Transverse colon (tissue), 4 donors: Measurements from ENCODE around the gene NHERF2.

Source experiments
- CTCF ChIP-seq, 5 experiments: fragments of 200-600 bp in 3 of 5; fragments of 450-650 bp in 2 of 5; sonication (generic) in 3 of 5; IDR thresholded peaks; 1 replicate in 2 of 5; 2 replicates in 3 of 5; pipeline ENCODE4 v1.5.1; 2016 to 2017; ENCODE audit warnings: antibody characterized with exemption in 5 of 5, inconsistent platforms in 3 of 5, mild to moderate bottlenecking in 2 of 5, moderate library complexity in 1 of 5
- EP300 ChIP-seq: sonication (generic); formaldehyde crosslinking; IDR thresholded peaks from one replicate; pipeline ENCODE4 v1.6.1; 2017; ENCODE audit warnings: antibody characterized with exemption, low read depth
- POLR2A ChIP-seq: fragments of 450-650 bp; IDR thresholded peaks from one replicate; pipeline ENCODE4 v1.6.1; 2016; ENCODE audit warnings: antibody characterized with exemption, mild to moderate bottlenecking, moderate library complexity
- POLR2AphosphoS5 ChIP-seq, 3 donors: sonication (generic); formaldehyde crosslinking; IDR thresholded peaks; one replicate each; pipeline ENCODE4 v1.6.1; 2016; ENCODE audit warnings: antibody characterized with exemption in 3 of 3

GRCh38 chr16:1982991-1983543 lies 43.6 kb upstream of the NHERF2 start:
- TF ChIP-seq CTCF (IDR thresholded peaks at IDR 0.05) (peak in 1 of 5 experiments; percentile 3), EP300 (no peak), POLR2AphosphoS5 (IDR thresholded peaks at IDR 0.05) (no peak), POLR2A (no peak)
